Vagina (tissue), 2 donors: ENCODE measurements around the gene RNF166.

Experiments used
- CTCF ChIP-seq, 3 experiments: fragments of 450-650 bp in 2 of 3; fragments of 200-600 bp in 1 of 3; sonication (generic) in 1 of 3; IDR thresholded peaks; one replicate each; pipeline ENCODE4 v1.5.1; 2017 to 2019; ENCODE audit warnings: antibody characterized with exemption in 3 of 3, mild to moderate bottlenecking in 2 of 3, moderate library complexity in 2 of 3
- POLR2A ChIP-seq, 2 donors: fragments of 450-650 bp; IDR thresholded peaks; one replicate each; pipeline ENCODE4 v1.6.1; 2017; ENCODE audit warnings: antibody characterized with exemption in 2 of 2, mild to moderate bottlenecking in 2 of 2, moderate library complexity in 2 of 2

GRCh38 chr16:88700322-88700635 lies 5.9 kb downstream of the RNF166 start:
- TF ChIP-seq CTCF (IDR thresholded peaks at IDR 0.05) (no peak), POLR2A (IDR thresholded peaks at IDR 0.05) (no peak)
